Common myeloid progenitor, CD34-positive (primary cell): ENCODE results near the gene DACT2. TPM values are rescaled to one million over a fixed set of nuclear protein-coding genes. Genes with fewer than 3 reads are reported as not detected.

Source experiments
- CTCF ChIA-PET: fragments of 350-600 bp; sonication (Branson Sonifier 250); formaldehyde crosslinking; loops from one replicate; lab custom pipeline; 2021; ENCODE audit warnings: antibody characterized with exemption; lab: Charles Lee
- POLR2A ChIA-PET: fragments of 350-600 bp; sonication (Branson Sonifier 250); formaldehyde crosslinking; loops from one replicate; lab custom pipeline; 2021; ENCODE audit warnings: antibody characterized with exemption; lab: Charles Lee
- DNase-seq, 3 donors: peaks; one replicate each; pipeline versions ENCODE4 v3.0.0 to v3.0.0-alpha.2; 2013
- H3K27ac ChIP-seq, 2 experiments: 1 replicate in 1 of 2; 2 replicates in 1 of 2; pipeline ENCODE4 v1.7.0; 2013; ENCODE audit warnings: inconsistent platforms in 2 of 2, low read length in 2 of 2, mild to moderate bottlenecking in 2 of 2, low read depth in 1 of 2, moderate library complexity in 1 of 2; ENCODE audit not compliant: severe bottlenecking in 2 of 2, insufficient read depth in 1 of 2, poor library complexity in 1 of 2
- H3K27me3 ChIP-seq, 5 experiments: replicated peaks in 2 of 5; 1 replicate in 3 of 5; 2 replicates in 2 of 5; pipeline versions ENCODE4 v1.6.1 to v1.7.0; 2013; ENCODE audit warnings: low read length in 4 of 5, mild to moderate bottlenecking in 2 of 5, moderate library complexity in 2 of 5, inconsistent platforms in 1 of 5; ENCODE audit not compliant: insufficient read depth in 5 of 5, control insufficient read depth in 4 of 5
- H3K36me3 ChIP-seq, 4 experiments: 1 replicate in 2 of 4; 2 replicates in 2 of 4; pipeline versions ENCODE4 v1.6.1 to v1.7.0; 2013; ENCODE audit warnings: low read length in 3 of 4, control low read depth in 1 of 4, mild to moderate bottlenecking in 1 of 4; ENCODE audit not compliant: control insufficient read depth in 4 of 4, insufficient read depth in 4 of 4
- H3K4me1 ChIP-seq, 4 experiments: 1 replicate in 3 of 4; 2 replicates in 1 of 4; pipeline versions ENCODE4 v1.6.1 to v1.7.1; 2013; ENCODE audit warnings: low read length in 3 of 4, mild to moderate bottlenecking in 3 of 4, control low read depth in 1 of 4, inconsistent platforms in 1 of 4, moderate library complexity in 1 of 4; ENCODE audit not compliant: control insufficient read depth in 4 of 4, insufficient read depth in 4 of 4; ENCODE audit errors: control extremely low read depth in 1 of 4
- H3K4me3 ChIP-seq, 7 experiments: 1 replicate in 4 of 7; 2 replicates in 3 of 7; pipeline versions ENCODE4 v1.5.1 to v1.7.0; 2013; ENCODE audit warnings: mild to moderate bottlenecking in 7 of 7, low read length in 6 of 7, moderate library complexity in 6 of 7, inconsistent platforms in 2 of 7, low read depth in 2 of 7, control low read depth in 1 of 7; ENCODE audit not compliant: insufficient read depth in 4 of 7, control insufficient read depth in 1 of 7; ENCODE audit errors: extremely low read depth in 1 of 7
- H3K9me3 ChIP-seq, 5 experiments: 1 replicate in 4 of 5; 2 replicates in 1 of 5; pipeline versions ENCODE4 v1.6.1 to v1.7.1; 2013; ENCODE audit warnings: low read length in 4 of 5, mild to moderate bottlenecking in 2 of 5, inconsistent platforms in 1 of 5, low read depth in 1 of 5, moderate library complexity in 1 of 5; ENCODE audit not compliant: control insufficient read depth in 4 of 5, insufficient read depth in 2 of 5; ENCODE audit errors: control extremely low read depth in 1 of 5
- WGBS: methylation state at CpG from one replicate; pipeline ENCODE4 v1.1.5; 2013; ENCODE audit not compliant: insufficient coverage; 5-methylcytosine and 5-hydroxymethylcytosine counted together
- polyA plus RNA-seq: library from polyadenylated mRNA; unstranded; fragments of 120-200 nt; gene quantifications from one replicate; pipeline ENCODE4 v1.2.1, GENCODE V29; 2013

Gene DACT2, protein sequence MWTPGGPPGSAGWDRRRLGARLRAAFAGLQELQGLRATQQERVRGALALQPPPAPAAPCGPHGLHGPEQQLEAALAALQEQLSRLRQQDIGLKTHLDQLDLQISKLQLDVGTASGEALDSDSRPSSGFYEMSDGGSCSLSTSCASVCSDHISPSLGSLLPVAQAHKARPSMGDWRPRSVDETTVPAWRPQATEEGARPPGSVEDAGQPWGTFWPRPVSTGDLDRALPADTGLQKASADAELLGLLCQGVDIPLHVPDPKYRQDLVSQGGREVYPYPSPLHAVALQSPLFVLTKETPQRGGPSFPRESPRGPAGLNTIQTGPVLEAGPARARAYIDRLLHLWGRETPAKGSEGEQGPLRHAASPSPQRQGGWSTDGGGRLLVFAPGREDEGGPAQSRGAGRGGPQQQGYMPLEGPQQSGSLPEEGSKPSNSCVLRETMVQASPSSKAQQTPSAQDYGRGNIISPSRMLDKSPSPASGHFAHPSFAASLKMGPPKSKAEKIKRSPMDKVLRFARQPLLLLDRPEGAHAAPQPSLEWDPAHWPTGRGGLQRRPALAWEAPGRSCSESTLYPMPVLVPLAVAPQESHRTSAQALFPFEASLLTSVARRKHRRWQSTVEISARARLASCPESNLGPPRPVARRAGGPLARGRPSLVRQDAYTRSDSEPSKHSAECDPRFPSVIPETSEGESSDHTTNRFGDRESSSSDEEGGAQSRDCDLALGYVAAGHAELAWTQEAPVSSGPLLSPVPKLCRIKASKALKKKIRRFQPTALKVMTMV
- polyA plus RNA-seq = not detected

DNA sequence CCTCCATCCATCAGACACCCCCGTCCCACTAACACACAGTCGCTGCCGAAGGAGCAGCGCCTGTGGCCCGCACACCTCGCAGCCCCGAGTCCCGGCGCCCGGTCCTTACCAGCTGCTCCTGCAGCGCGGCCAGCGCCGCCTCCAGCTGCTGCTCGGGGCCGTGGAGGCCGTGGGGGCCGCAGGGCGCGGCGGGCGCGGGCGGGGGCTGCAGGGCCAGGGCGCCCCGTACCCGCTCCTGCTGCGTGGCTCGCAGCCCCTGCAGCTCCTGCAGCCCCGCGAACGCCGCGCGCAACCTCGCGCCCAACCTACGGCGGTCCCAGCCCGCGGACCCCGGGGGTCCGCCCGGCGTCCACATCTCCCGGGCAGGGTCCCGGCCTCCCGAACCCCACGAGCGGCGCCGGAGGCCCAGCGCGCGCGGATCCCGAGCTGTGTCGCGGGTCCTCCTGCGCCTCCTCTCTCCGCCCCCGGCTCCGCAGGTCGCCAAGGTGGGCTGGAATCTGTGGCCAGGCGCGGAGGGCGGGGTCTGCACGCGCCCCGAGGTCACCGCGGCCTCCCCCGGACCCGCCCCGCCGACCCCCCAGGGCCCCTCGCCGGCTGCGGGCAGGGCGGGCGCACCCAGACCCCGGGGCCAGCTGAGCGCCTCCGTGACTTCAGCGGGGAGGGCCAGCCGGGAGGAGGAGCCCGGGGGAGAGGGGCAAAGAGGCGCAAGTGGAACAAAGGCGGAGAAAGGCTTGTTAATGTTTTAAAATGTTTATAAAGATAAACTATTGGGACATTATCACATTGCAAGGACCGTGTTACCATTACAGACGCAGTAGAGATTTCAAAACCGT lies at the start of gene DACT2:
DACT2 (minus strand) TSS at position 499 of the 833 bp plus-strand sequence; CDS start at position 355, 144 bp downstream.
- H3K36me3 ChIP-seq = no peaks in the 10 kb centered on the region
- POLR2A ChIA-PET = no interaction called here
- peak within 1 kb of the TSS in 1 of 7 experiments; percentile 23 for H3K4me3 ChIP-seq
- under 1% methylated on average over 73 of the region's 92 CpGs for whole genome bisulfite sequencing
- peak in 1 of 3 donors; percentile 7 for DNase-seq
- CTCF ChIA-PET = interaction anchor here (1.1 kb wide), 1 partner anchor 10 kb away, joined by 6 read pairs; no protein-coding TSS in a partner anchor
- H3K4me1 ChIP-seq = no peaks in the 10 kb centered on the region
- no peak within 1 kb of the TSS for H3K27ac ChIP-seq
- peaks cover 2 to 15% (median 4%) of the 10 kb centered on the region in 5 experiments for H3K9me3 ChIP-seq
- peaks cover 15 to 63% (median 26%) of the 10 kb centered on the region in 5 experiments for H3K27me3 ChIP-seq

DNA sequence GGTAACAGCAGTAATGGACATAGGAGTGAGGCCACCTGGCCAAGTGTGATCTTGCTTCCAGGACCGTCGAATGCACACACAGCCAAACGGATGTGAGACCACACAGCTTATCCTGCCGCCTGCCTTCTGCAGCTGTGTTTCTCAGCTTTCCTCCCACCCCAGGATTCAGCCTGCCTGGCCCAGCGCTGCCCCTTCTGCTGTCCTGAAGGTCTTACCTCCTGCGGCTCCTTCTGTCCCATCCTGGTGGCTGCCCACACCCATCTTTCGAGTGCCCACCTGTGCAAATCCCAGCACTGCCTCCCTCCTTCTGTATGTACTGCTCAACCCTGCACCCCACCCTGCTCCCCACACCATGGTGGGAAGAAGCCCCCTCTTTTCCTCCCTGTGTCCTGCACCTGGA lies 49.4 kb upstream of the DACT2 start:
- POLR2A ChIA-PET = no interaction called here

DNA sequence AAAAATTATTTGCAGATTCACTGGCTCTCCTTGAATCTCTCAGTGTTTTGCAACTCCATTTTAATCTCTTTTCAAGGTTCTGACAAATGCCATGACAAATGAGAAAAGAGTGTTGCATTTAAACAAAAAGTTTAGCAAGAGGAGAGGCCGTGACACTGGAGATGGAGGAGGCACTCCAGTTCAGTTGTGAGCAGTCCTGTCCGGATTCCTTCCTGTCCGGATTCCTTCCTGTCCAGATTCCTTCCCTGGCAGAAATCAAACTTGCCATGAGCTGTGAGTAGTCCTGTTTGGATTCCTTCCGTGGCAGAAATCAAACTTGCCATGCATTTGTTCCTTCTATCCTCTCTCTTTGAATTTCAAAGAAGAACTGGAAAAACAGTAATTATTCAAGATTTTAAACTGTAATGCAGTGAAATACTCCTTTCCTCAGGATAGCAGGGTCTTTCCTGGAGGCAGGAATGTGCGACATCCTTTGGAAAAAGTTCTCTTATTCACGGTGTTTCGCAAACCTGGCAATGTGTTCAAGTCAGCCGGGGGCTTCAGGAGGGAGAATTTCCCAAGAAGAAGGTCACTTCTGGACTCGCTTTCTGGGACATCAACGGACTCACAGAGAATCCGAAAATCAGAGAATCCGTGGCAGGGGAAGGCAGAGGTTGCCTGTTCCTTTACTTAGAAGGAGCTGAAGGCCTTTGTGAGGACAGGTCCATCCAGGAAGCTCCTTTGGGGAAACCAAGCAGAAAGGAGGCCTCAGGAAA lies 48.7 kb upstream of the DACT2 start:
- Histone ChIP-seq H3K4me1 (peaks cover 0 to 11% (median 1%) of the 10 kb centered on the region in 4 experiments), H3K9me3 (peaks cover 0 to 3% (median 0%) of the 10 kb centered on the region in 5 experiments), H3K27ac (no peak overlapping the region), H3K27me3 (peaks cover 0 to 20% (median 4%) of the 10 kb centered on the region in 5 experiments), H3K36me3 (no peaks in the 10 kb centered on the region), H3K4me3 (no peak overlapping the region)
- WGBS = 94% methylated on average over 10 of the region's 12 CpGs
- POLR2A ChIA-PET = no interaction called here
- CTCF ChIA-PET = no interaction called here
- DNase-seq = no peak

More for the DNA sequence above, 49.4 kb upstream of the DACT2 start:
- Histone ChIP-seq H3K4me3 (no peak overlapping the region), H3K4me1 (peaks cover 0 to 11% (median 1%) of the 10 kb centered on the region in 4 experiments), H3K27ac (no peak overlapping the region), H3K27me3 (peaks cover 0 to 20% (median 4%) of the 10 kb centered on the region in 5 experiments), H3K36me3 (no peaks in the 10 kb centered on the region), H3K9me3 (peaks cover 0 to 3% (median 0%) of the 10 kb centered on the region in 5 experiments)
- CTCF ChIA-PET = interaction anchor here (1.5 to 3.3 kb wide), 2 partner anchors 39 to 520 kb away, joined by 3 to 18 read pairs; no protein-coding TSS in a partner anchor
- 96% methylated on average over 7 of the region's 7 CpGs for WGBS
- DNase-seq = no peak

DNA sequence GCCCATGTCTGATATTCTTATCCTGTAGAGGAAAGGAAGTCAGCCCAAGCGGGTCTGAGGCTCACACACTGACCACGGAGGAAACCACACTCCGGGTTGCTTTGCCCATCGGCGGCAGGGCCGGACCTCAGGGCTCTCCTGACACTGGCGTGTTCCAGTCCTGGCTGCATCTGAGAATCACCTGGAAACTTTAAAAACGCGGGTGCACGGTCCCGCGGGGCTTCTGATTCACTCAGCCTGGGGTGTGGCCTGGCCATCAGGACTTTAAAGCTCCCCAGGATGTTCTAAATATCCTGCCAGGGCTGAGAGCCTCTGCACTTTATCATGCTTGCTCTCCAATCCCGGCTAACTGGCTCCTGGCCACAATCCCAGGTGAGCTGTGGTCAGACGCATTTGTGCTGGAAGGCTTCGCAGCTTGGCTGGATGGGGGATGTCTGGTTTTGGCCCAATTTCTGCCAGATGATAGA lies 47.7 kb upstream of the DACT2 start:
- POLR2A ChIA-PET = no interaction called here
- 4% methylated on average over 15 of the region's 15 CpGs for WGBS
- DNase-seq = peak in 2 of 3 donors; percentile 14 to 20
- Histone ChIP-seq H3K27me3 (peaks cover 0 to 20% (median 4%) of the 10 kb centered on the region in 5 experiments), H3K9me3 (peaks cover 0 to 3% (median 0%) of the 10 kb centered on the region in 5 experiments), H3K4me1 (peaks cover 0 to 11% (median 1%) of the 10 kb centered on the region in 4 experiments), H3K4me3 (peak overlapping the region in 1 of 7 experiments; percentile 4), H3K36me3 (no peaks in the 10 kb centered on the region), H3K27ac (no peak overlapping the region)
- CTCF ChIA-PET = no interaction called here

DNA sequence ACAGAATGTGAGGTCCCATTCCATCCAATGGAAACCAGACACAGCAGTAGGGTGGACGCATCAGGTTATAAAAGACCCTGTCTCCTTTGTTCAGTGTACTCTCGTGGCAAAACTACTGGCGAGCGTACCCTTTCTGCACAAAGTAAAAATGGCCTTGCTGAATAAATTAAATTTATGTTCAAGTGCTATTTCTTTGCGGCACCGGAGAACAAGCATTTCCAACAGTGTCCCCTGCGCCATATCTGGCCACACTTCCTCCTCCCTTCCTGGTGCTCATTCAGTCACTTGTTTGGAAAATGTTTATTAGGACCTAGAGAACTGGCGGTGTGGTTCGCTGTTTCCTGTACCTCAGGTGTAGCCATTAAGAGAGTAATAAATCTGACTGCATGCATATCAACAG lies 46.9 kb upstream of the DACT2 start:
- Histone ChIP-seq H3K4me3 (no peak overlapping the region), H3K9me3 (peaks cover 0 to 3% (median 0%) of the 10 kb centered on the region in 5 experiments), H3K36me3 (no peaks in the 10 kb centered on the region), H3K27ac (no peak overlapping the region), H3K27me3 (peaks cover 0 to 20% (median 4%) of the 10 kb centered on the region in 5 experiments), H3K4me1 (peaks cover 0 to 11% (median 1%) of the 10 kb centered on the region in 4 experiments)
- 100% methylated on average over 6 of the region's 9 CpGs for WGBS
- DNase-seq = no peak
- ChIA-PET POLR2A (no interaction called here), CTCF (no interaction called here)
